ENCODE data around the gene SERPINA9. TPM values are rescaled to one million over a fixed set of nuclear protein-coding genes. Genes with fewer than 3 reads are reported as not detected.
"Not testable (repeated sequence)": the region's sequence is repeated elsewhere in the genome, so short reads cannot be mapped to it uniquely, and the experiment has no call there.

SERPINA9 gene
- polyA plus RNA-seq (ENCODE audit: insufficient read length in 12 of 12): not detected
- long read RNA-seq, donor 1: 0 reads
- long read RNA-seq, donor 2: 0 reads
- long read RNA-seq, donor 3: 0 reads
- long read RNA-seq, donor 4: 0 reads
- long read RNA-seq, donor 5: 0 reads
- long read RNA-seq, donor 6: 0 reads
- long read RNA-seq, donor 7: 0 reads
- long read RNA-seq, donor 8: 0 reads
- long read RNA-seq, donor 9: 0 reads
- long read RNA-seq, donor 10: 0 reads
- long read RNA-seq, donor 11: 0 reads

- no peak for DNase-seq
These were observed at the start of gene SERPINA9 for GRCh38 chr14:94476023-94476422. Gene SERPINA9, minus strand, starts transcription at chr14:94476197. Its CDS starts 6,357 bp downstream, at chr14:94469840.

GRCh38 chr14:94524093-94524492, 48.1 kb upstream of the SERPINA9 start:
- DNase-seq: no peak

- DNase-seq: no peak
These were observed 47.3 kb upstream of the SERPINA9 start for GRCh38 chr14:94523265-94523664.

GRCh38 chr14:94522115-94522724, 46.2 kb upstream of the SERPINA9 start:
- no peak for DNase-seq

- no peak for DNase-seq
These were observed 45.5 kb upstream of the SERPINA9 start for GRCh38 chr14:94521375-94522114.

- no peak for DNase-seq
These were observed 41.8 kb upstream of the SERPINA9 start for GRCh38 chr14:94517641-94518257.

- DNase-seq: no peak
These were observed 41.2 kb upstream of the SERPINA9 start for GRCh38 chr14:94517248-94517640.

- no peak for DNase-seq
These were observed 39.9 kb upstream of the SERPINA9 start for GRCh38 chr14:94515856-94516255.

GRCh38 chr14:94515426-94515825, 39.4 kb upstream of the SERPINA9 start:
- DNase-seq: no peak

GRCh38 chr14:94514351-94514750, 38.4 kb upstream of the SERPINA9 start:
- DNase-seq: no peak

- DNase-seq: not testable (repeated sequence)
These were observed 34.5 kb upstream of the SERPINA9 start for GRCh38 chr14:94510481-94510880.

GRCh38 chr14:94509356-94509755, 33.4 kb upstream of the SERPINA9 start, which contains the start of gene SERPINA12:
Gene SERPINA12, minus strand, starts transcription at chr14:94509469. Its CDS starts 11,072 bp downstream, at chr14:94498397.
- DNase-seq: no peak

GRCh38 chr14:94505641-94506040, 29.6 kb upstream of the SERPINA9 start:
- no peak for DNase-seq

GRCh38 chr14:94505206-94505605, 29.2 kb upstream of the SERPINA9 start:
- DNase-seq: no peak

- DNase-seq: no peak
These were observed 25.9 kb upstream of the SERPINA9 start for GRCh38 chr14:94501588-94502516.

- no peak for DNase-seq
These were observed 24.3 kb upstream of the SERPINA9 start for GRCh38 chr14:94500264-94500663.

- no peak for DNase-seq
These were observed 23.7 kb upstream of the SERPINA9 start for GRCh38 chr14:94499673-94500072.

- DNase-seq: no peak
These were observed 22.2 kb upstream of the SERPINA9 start for GRCh38 chr14:94498215-94498614.

GRCh38 chr14:94494085-94494484, 18.1 kb upstream of the SERPINA9 start:
- DNase-seq: no peak

GRCh38 chr14:94491511-94491910, 15.5 kb upstream of the SERPINA9 start:
- no peak for DNase-seq

GRCh38 chr14:94489336-94489735, 13.3 kb upstream of the SERPINA9 start:
- no peak for DNase-seq
